Pulmonary artery endothelial cell (primary cell): ENCODE data around the gene UBE2N. TPM values are rescaled to one million over a fixed set of nuclear protein-coding genes. Genes with fewer than 3 reads are reported as not detected.
A peak's percentile ranks its signal among the peaks of the same experiment; 100 is the strongest.
"Not testable (repeated sequence)": the region's sequence is repeated elsewhere in the genome, so short reads cannot be mapped to it uniquely, and the experiment has no call there.

Experiments used
- DNase-seq: peaks from one replicate; pipeline ENCODE4 v3.0.0-alpha.2; 2011; ENCODE audit warnings: low read depth, low spot score
- total RNA-seq: library from RNA; depleted of rRNA; stranded (reverse); fragments of >200 nt; gene quantifications from 2 replicates; pipeline ENCODE4 v1.2.3, GENCODE V29; 2014

Gene UBE2N
- total RNA-seq, 1 donor from 2014 or later, result 219 TPM

DNA sequence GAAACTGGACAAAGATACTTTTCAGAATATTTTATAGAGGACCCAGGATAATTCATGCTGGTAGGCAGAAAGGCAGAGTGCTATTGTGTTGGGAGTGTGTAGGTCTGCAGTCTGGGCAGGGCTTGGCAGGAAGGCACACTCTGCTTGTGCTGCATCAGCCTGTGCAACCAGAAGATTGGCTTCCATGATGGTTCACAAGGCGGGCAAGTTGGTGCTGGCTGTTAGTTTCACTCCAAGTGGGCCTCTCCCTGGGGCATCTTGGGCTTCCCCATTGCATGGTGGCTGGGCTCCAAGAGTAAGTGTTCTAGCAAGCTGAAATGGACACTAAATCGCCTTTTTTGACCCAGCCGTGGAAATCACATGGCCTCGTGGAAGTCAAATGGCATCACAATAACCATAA, 1.8 kb upstream of the UBE2N start:
- no peak for DNase-seq

GRCh38 chr12:93442411-93443340, 929 bp upstream of the UBE2N start:
- DNase-seq, result no peak

DNA sequence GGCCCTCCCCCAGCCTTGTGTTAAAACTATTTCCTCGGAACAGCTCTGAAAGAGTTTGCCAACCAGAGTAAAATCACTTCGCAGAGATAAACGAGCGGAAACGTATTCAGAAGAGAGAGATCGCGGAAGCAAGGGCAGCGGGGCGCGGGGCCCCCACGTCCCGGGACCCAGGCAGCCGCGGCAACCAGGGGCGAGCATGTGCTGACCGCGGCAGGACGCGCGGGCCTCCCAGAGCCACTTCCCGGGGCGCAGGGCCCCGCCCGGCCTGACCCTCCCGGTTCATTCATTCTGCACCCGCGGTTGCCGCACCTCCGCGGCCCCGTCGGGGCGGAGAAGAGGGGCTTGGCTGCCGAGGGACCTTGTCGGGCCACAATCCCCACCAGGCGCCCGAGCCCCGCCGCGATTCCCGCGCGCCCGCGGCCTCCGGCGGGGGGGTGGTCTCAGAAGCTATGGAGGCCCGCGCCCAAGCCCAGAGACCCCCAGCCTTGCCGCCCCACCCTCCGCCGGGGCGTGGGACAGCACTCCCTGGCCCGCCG, 598 bp downstream of the UBE2N start:
- no peak for DNase-seq

- DNase-seq, result no peak
Observed at GRCh38 chr12:93440043-93440835, 1.5 kb downstream of the UBE2N start.

GRCh38 chr12:93438266-93439050, 3.3 kb downstream of the UBE2N start:
- no peak for DNase-seq

DNA sequence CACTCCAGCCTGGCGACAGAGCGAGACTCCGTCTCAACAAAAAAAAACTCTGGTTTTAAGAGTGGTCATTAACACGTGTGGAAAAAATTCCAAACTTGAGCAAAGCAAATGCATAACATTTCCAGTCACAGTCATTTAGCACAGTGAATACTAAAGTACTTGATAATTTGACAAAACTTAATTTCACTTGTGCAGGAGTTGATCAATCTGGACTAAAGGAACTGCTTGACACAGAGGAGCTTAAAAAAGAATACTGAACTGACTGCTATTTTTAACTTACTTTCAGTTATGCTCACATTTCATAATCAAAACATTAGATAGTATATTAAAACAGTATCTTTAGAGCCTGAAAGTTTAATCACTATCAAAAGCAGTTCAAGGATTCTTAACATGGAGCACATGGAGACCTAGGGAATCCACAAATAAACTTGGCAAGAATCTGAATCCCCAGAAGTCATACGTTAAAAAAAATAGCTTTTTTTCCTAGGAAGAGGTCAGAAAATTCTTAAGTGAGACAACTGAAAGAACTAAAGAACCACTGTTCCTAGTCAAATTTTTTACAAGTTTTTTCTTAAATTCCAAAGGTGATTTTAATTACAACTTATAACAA, 7.4 kb downstream of the UBE2N start:
- DNase-seq, result no peak

- DNase-seq, result not testable (repeated sequence)
Observed at GRCh38 chr12:93432031-93432430, 9.7 kb downstream of the UBE2N start.

- no peak for DNase-seq
Observed at GRCh38 chr12:93430280-93430679, 11.5 kb downstream of the UBE2N start.

- DNase-seq, result no peak
Observed at GRCh38 chr12:93429852-93430251, 11.9 kb downstream of the UBE2N start.

GRCh38 chr12:93429448-93429847, 12.3 kb downstream of the UBE2N start:
- no peak for DNase-seq

GRCh38 chr12:93427779-93428564, 13.8 kb downstream of the UBE2N start:
- DNase-seq, result no peak

GRCh38 chr12:93426412-93426805, 15.3 kb downstream of the UBE2N start:
- no peak for DNase-seq

DNA sequence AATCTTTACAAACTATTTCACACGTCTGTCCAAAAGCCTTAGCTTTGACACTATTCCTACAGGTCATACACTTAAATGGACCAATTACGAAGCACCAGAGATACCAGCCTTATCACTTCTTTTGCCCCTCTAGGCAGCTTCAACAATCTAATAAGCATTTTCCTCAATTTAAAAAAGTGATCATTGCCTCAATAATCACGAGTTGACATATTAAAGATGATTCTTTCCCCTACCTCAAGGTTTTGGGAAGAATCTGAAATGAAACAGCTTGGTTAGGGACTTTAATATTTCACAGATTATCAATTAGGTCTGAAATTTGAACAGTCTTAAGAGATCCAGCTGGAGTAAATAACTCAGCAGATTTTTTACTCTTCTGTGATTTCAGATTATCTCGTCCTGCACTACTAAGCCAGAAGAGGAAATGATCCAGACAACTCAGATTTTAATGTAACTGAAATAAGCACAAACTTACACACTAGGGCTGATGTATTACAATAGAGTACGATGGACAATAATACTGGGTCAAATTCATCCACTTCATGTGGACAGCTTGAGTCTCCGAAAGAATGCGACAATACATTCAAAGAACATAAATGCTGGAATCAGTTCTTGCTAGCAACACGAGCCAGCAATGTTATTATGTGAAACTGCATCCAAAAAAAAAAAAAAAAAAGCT, 15.9 kb downstream of the UBE2N start:
- no peak for DNase-seq

- DNase-seq, result no peak
Observed at GRCh38 chr12:93422050-93422449, 19.7 kb downstream of the UBE2N start.

DNA sequence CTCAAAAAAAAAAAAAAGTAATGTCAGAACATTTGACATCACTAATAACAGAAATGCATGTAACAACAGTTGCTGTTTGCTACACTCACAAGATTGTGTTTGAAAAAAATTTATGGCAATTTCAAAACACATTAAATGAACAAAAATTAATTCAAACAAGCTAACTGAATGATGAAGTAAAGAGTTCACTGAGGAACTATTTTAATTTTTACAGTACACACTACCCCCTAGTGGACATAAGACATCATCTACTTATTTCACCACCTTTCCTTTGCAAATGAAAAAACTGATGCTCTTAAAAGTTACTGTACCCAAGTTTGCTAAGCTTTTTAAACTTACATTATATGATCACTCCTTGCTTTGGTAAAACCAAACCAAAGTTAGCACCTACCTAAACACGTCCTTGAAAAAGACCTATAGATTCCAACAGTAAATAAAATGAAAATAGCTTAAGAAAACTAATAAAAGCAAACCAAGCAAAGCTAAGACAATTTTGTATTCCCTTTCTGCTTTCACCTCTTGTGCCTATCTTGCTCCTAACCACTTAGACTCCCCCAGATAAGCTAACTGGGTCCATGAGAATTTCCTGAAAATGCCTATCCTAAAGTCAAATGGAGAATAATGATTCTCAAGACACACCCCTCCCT, 22.2 kb downstream of the UBE2N start:
- DNase-seq, result peak; percentile 45

GRCh38 chr12:93417967-93418480, 23.7 kb downstream of the UBE2N start:
- DNase-seq, result no peak

DNA sequence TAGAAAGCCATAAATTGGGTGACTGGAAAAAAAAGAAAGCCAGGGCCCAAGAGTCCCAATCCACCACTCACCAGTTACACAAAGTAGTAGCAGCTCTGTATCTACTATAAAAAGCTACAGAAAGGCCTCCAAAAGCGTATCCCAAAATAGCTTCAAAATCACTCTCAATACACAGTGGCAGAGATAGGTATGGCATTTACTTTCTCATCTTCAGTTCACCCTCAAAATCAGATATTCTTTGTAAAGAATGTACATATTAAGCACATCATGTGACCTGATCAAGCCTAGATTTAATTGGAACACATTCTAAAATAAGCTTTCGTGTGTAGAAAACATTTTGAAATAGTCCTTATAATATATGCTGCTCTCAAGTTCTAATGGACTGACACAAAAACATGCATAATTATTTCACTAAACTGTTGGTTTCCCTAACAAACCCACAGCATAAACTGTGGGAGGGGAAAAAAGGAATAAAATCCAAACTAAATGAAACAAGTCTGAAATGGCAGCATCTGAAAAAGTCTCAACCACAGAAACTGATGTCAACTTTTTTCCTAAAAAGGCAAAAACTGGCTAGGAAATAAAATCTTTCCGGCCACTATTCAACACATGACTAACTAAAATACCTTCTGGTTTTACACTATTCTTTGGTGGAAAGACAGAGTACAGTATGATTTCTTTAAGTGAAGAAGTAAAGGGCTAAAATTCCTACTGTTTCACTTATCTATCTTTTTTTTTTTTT, 25.9 kb downstream of the UBE2N start:
- no peak for DNase-seq

DNA sequence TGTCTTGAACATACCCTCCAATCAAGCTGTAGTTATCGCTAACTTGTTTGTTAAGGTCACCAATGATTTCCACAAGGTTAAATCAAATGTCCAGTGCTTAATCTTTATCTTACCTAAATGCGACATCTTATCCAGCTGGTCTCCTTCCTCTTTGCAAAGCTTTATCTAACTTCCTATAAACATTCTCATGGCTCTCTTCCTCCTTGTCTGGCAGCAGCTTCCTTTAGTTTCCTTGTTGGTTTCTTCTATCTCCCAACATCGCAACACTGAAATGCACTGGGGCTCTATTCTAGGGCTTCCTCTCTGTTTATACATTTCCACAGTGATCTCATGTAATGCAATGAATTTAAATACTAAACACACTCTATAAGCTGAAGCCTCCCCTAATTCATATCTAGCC, 28.7 kb downstream of the UBE2N start:
- no peak for DNase-seq
